B cell (primary cell): ENCODE data around the gene VTI1A. TPM values are rescaled to one million over a fixed set of nuclear protein-coding genes. Genes with fewer than 3 reads are reported as not detected.

ENCODE experiments used
- ATAC-seq: fragments of 200-7000 bp; cut with Tn5 transposase; one replicate; pipeline ENCODE4 v1.10.0; 2021; ENCODE audit warnings: low read depth, mild to moderate bottlenecking, moderate number of reproducible peaks, moderate library complexity
- CTCF ChIA-PET: fragments of 350-600 bp; sonication (Branson Sonifier 250); formaldehyde crosslinking; loops from one replicate; lab custom pipeline; 2021; ENCODE audit warnings: antibody characterized with exemption, inconsistent platforms; lab: Charles Lee
- POLR2A ChIA-PET: fragments of 350-600 bp; sonication (Branson Sonifier 250); formaldehyde crosslinking; loops from one replicate; lab custom pipeline; 2021; ENCODE audit warnings: antibody characterized with exemption; lab: Charles Lee
- DNase-seq: peaks from one replicate; pipeline ENCODE4 v3.0.0; 2013
- H2AFZ ChIP-seq: 2 replicates; pipeline ENCODE4 v1.6.1; 2012; ENCODE audit warnings: mild to moderate bottlenecking, low read depth, low read length; ENCODE audit not compliant: insufficient read depth, poor library complexity, severe bottlenecking
- H3K27ac ChIP-seq, 2 donors: 1 replicate in 1 of 2; 2 replicates in 1 of 2; pipeline ENCODE4 v1.5.1; 2012 to 2013; ENCODE audit warnings: low read length in 2 of 2, mild to moderate bottlenecking in 2 of 2, moderate library complexity in 1 of 2
- H3K27me3 ChIP-seq, 4 experiments: fragments of 200-600 bp in 1 of 4; sonication (generic) in 1 of 4; replicated peaks in 1 of 4; 1 replicate in 2 of 4; 2 replicates in 2 of 4; pipeline versions ENCODE4 v1.6.1 to v1.7.0; 2013 to 2016; ENCODE audit warnings: low read length in 3 of 4, mild to moderate bottlenecking in 2 of 4, mixed read lengths in 1 of 4, moderate library complexity in 1 of 4; ENCODE audit not compliant: insufficient read depth in 4 of 4, control insufficient read depth in 3 of 4; ENCODE audit errors: control extremely low read depth in 1 of 4
- H3K36me3 ChIP-seq, 2 experiments: replicated peaks in 1 of 2; 1 replicate in 1 of 2; 2 replicates in 1 of 2; pipeline versions ENCODE4 v1.6.1 to v1.7.1; 2013; ENCODE audit warnings: low read length in 1 of 2; ENCODE audit not compliant: insufficient read depth in 2 of 2, control insufficient read depth in 1 of 2; ENCODE audit errors: control extremely low read depth in 1 of 2, extremely low read depth in 1 of 2
- H3K4me1 ChIP-seq, 2 donors: fragments of 200-600 bp in 1 of 2; sonication (generic) in 1 of 2; 1 replicate in 1 of 2; 2 replicates in 1 of 2; pipeline versions ENCODE4 v1.5.1 to v1.6.1; 2013 to 2017; ENCODE audit warnings: low read length in 2 of 2; ENCODE audit not compliant: control insufficient read depth in 2 of 2, insufficient read depth in 2 of 2
- H3K4me2 ChIP-seq: replicated peaks from 2 replicates; pipeline ENCODE3; 2012; ENCODE audit warnings: mild to moderate bottlenecking, low read depth, low read length; ENCODE audit not compliant: poor library complexity, severe bottlenecking
- H3K4me3 ChIP-seq, 5 experiments: fragments of 200-600 bp in 1 of 5; sonication (generic) in 1 of 5; 1 replicate in 3 of 5; 2 replicates in 2 of 5; pipeline versions ENCODE4 v1.5.1 to v1.7.0; 2011 to 2016; ENCODE audit warnings: low read length in 4 of 5, mild to moderate bottlenecking in 4 of 5, low read depth in 2 of 5, control low read depth in 1 of 5, moderate library complexity in 1 of 5; ENCODE audit not compliant: insufficient read depth in 1 of 5; ENCODE audit errors: control extremely low read depth in 1 of 5, extremely low read depth in 1 of 5
- H3K79me2 ChIP-seq: fragments of 200-600 bp; sonication (generic); one replicate; pipeline ENCODE4 v1.6.0; 2016; ENCODE audit warnings: low read length; ENCODE audit not compliant: control insufficient read depth, insufficient read depth
- H3K9ac ChIP-seq: fragments of 200-600 bp; sonication (generic); 2 replicates; pipeline ENCODE4 v1.6.1; 2017; ENCODE audit warnings: mild to moderate bottlenecking, low read length, moderate library complexity
- H3K9me3 ChIP-seq, 3 donors: one replicate each; pipeline versions ENCODE4 v1.6.1 to v1.7.1; 2013; ENCODE audit warnings: low read length in 2 of 3; ENCODE audit not compliant: control insufficient read depth in 2 of 3, insufficient read depth in 1 of 3; ENCODE audit errors: control extremely low read depth in 1 of 3
- H4K20me1 ChIP-seq: 2 replicates; pipeline ENCODE4 v1.6.0; 2012; ENCODE audit warnings: mild to moderate bottlenecking, low read length; ENCODE audit not compliant: insufficient read depth, control insufficient read depth, poor library complexity, severe bottlenecking
- H3K27ac Mint-ChIP-seq: one replicate; pipeline ENCODE4 v1.8.0; 2021; ENCODE audit warnings: mixed read lengths
- H3K27me3 Mint-ChIP-seq: one replicate; pipeline ENCODE4 v1.8.0; 2021; ENCODE audit warnings: mixed read lengths
- H3K4me1 Mint-ChIP-seq: one replicate; pipeline ENCODE4 v1.8.0; 2021; ENCODE audit warnings: mixed read lengths
- H3K4me3 Mint-ChIP-seq: one replicate; pipeline ENCODE4 v1.8.0; 2021; ENCODE audit warnings: mixed read lengths
- H3K9me3 Mint-ChIP-seq: one replicate; pipeline ENCODE4 v1.8.0; 2022; ENCODE audit warnings: mixed read lengths; ENCODE audit not compliant: insufficient read depth
- EZH2 ChIP-seq: IDR thresholded peaks from 2 replicates; pipeline ENCODE4 v1.6.1; 2012; ENCODE audit warnings: borderline replicate concordance, low read depth, mild to moderate bottlenecking, moderate library complexity, low read length; ENCODE audit not compliant: insufficient read depth, poor library complexity, severe bottlenecking
- whole genome bisulfite sequencing: methylation state at CpG from one replicate; pipeline ENCODE4 v1.1.5; 2013; ENCODE audit warnings: missing lambda C conversion rate; ENCODE audit not compliant: insufficient coverage; 5-methylcytosine and 5-hydroxymethylcytosine counted together
- intact Hi-C: fragments of 100-400 bp; cut with micrococcal nuclease; formaldehyde crosslinking; loops from one replicate; pipeline ENCODE4 v1.10.0; 2022
- polyA plus RNA-seq: library from polyadenylated mRNA; depleted of rRNA; stranded (reverse); fragments of >200 nt; gene quantifications from 2 replicates; pipeline ENCODE4 v1.2.3, GENCODE V29; 2012
- total RNA-seq, 2 donors: library from RNA; stranded (reverse); fragments of 120-200 nt in 1 of 2; gene quantifications; 1 replicate in 1 of 2; 2 replicates in 1 of 2; pipeline versions ENCODE4 v1.2.3 to v1.2.4, GENCODE V29; 2013 to 2022
- TF ChIP-seq, protein P1 (sequence below): fragments of 200-600 bp; IDR thresholded peaks from one replicate; pipeline ENCODE4 v1.8.0; 2022; ENCODE audit warnings: antibody characterized with exemption, mild to moderate bottlenecking

Gene VTI1A
- total and polyA plus RNA-seq, 2 donors (not counting 1 experiment from before 2014, with no cell fraction given), result 20.0 to 84.1 TPM

DNA sequence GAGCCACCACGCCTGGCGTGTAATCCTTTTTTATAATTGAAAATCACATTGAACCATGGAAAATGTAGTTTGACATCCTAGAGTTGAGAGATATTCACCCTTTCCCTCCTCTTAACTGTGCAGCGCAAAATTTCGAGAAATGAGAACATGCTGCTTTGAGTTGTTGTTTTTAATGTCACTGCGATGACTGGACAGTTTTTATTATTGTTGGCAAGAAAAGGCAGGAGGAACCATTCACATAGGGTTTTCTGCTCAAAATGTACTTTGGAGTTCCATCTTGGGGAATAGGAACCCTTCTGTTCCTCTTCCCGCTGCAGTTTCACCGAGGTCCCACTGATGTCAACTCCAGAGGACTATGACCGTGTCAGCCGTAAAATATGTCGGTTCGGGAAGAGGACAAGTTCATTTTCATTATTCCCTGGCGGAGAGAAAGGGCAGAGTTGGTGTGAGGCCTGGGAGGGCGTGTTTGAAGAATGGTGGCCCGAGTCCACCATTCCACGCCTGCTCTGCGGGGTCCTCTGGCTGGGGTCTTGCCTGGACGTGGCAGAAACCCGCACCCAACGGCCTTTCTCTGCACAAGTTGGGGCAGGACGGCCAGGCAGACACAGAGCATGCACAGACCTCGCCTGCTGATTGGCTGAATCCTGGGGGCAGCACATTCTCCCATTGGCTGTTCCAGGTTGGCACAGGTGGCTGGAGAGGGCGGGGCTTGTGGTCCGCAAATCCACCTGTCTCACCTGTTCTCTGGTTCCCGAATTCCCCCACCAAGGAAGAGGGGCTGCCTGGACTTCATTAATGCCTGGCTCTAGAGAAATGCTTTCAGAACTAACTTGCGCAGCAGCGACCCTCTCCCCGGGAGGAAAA lies 397.9 kb downstream of the VTI1A start:
- POLR2A ChIA-PET, result no interaction called here
- peaks cover 8% of the 10 kb centered on the region for H3K9me3 Mint-ChIP-seq

DNA sequence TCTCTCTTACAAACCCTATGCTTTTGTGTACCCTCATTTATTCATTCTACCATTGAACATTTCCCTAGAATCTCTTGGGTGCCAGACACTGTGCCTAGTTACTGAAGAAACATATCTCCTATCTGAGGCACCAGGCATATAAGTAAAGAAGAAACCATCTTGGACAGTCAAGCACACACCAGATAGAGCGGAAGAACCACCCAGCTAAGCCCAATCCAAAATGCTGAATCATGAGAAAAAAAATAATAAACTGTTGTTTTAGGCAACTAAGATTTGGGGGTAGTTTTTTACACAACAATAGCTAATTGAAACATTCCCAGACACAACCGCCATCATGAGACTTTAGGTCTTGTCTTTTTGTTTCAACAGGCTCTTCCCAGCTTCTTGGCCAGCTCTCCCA lies 400.8 kb downstream of the VTI1A start:
- Mint-ChIP-seq H3K27ac (no peak overlapping the region), H3K27me3 (no peaks in the 10 kb centered on the region), H3K9me3 (peaks cover 8% of the 10 kb centered on the region), H3K4me3 (no peak overlapping the region), H3K4me1 (peaks cover 14% of the 10 kb centered on the region)
- TF ChIP-seq EZH2, result no peak
- TF ChIP-seq, protein P1, sequence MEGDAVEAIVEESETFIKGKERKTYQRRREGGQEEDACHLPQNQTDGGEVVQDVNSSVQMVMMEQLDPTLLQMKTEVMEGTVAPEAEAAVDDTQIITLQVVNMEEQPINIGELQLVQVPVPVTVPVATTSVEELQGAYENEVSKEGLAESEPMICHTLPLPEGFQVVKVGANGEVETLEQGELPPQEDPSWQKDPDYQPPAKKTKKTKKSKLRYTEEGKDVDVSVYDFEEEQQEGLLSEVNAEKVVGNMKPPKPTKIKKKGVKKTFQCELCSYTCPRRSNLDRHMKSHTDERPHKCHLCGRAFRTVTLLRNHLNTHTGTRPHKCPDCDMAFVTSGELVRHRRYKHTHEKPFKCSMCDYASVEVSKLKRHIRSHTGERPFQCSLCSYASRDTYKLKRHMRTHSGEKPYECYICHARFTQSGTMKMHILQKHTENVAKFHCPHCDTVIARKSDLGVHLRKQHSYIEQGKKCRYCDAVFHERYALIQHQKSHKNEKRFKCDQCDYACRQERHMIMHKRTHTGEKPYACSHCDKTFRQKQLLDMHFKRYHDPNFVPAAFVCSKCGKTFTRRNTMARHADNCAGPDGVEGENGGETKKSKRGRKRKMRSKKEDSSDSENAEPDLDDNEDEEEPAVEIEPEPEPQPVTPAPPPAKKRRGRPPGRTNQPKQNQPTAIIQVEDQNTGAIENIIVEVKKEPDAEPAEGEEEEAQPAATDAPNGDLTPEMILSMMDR, result no peak
- H3K36me3 ChIP-seq, result no peaks in the 10 kb centered on the region
- WGBS, result no CpG with 5 or more reads among the region's 2 CpGs
- H3K4me2 ChIP-seq, result no peak overlapping the region
- H3K4me1 ChIP-seq, result peaks cover 9 to 12% of the 10 kb centered on the region in 2 donors
- no peak overlapping the region for H3K4me3 ChIP-seq
- no peaks in the 10 kb centered on the region for H3K79me2 ChIP-seq
- no peak overlapping the region for H2AFZ ChIP-seq
- H3K9ac ChIP-seq, result no peak overlapping the region
- no peaks in the 10 kb centered on the region for H3K27me3 ChIP-seq
- H3K27ac ChIP-seq, result no peak overlapping the region
- ChIA-PET POLR2A (no interaction called here), CTCF (no interaction called here)
- intact Hi-C loops, result no loop called here
- DNase-seq, result no peak
- no peaks in the 10 kb centered on the region for H4K20me1 ChIP-seq
- ATAC-seq, result no peak
- peaks cover 0 to 22% (median 5%) of the 10 kb centered on the region in 3 donors for H3K9me3 ChIP-seq

More for the DNA sequence above, 397.9 kb downstream of the VTI1A start:
- DNase-seq (no peak), ATAC-seq (no peak)
- TF ChIP-seq, protein P1, result no peak
- TF ChIP-seq EZH2, result no peak
- Histone ChIP-seq H3K4me3 (no peak overlapping the region), H3K4me2 (no peak overlapping the region), H3K27me3 (no peaks in the 10 kb centered on the region), H3K4me1 (no peaks in the 10 kb centered on the region), H3K36me3 (no peaks in the 10 kb centered on the region), H3K27ac (no peak overlapping the region), H2AFZ (no peak overlapping the region), H3K9me3 (peaks cover 0 to 38% (median 5%) of the 10 kb centered on the region in 3 donors), H4K20me1 (no peaks in the 10 kb centered on the region), H3K9ac (no peak overlapping the region), H3K79me2 (no peaks in the 10 kb centered on the region)
- 93% methylated on average over 23 of the region's 27 CpGs for WGBS
- CTCF ChIA-PET, result no interaction called here
- H3K4me1 Mint-ChIP-seq, result no peaks in the 10 kb centered on the region
- no peaks in the 10 kb centered on the region for H3K27me3 Mint-ChIP-seq
- no peak overlapping the region for H3K27ac Mint-ChIP-seq
- intact Hi-C loops, result no loop called here
- H3K4me3 Mint-ChIP-seq, result no peak overlapping the region
